ENCODE measurements around the gene UNC80.

UNC80 gene

GRCh38 chr2:209960676-209961630 lies 189.3 kb downstream of the UNC80 start:
- Histone ChIP-seq H3K9me3 (ENCODE audit: control insufficient read depth, insufficient read depth, low read length) (no peaks in the 10 kb centered on the region), H3K4me1 (ENCODE audit: control insufficient read depth, insufficient read depth, low read length) (peaks cover 2% of the 10 kb centered on the region; the same call in 1 of the 2 replicates), H3K4me3 (ENCODE audit: low read length) (no peak overlapping the region), H3K36me3 (ENCODE audit: control insufficient read depth, insufficient read depth, low read length) (no peaks in the 10 kb centered on the region), H3K27ac (ENCODE audit: low read length) (no peak overlapping the region), H3K27me3 (ENCODE audit: control insufficient read depth, insufficient read depth, low read length) (no peaks in the 10 kb centered on the region; the same call in 1 of the 2 replicates)
- peak; percentile 61 for DNase-seq (ENCODE audit: low read depth, low spot score)
- no CpG with 5 or more reads among the region's 4 CpGs for WGBS (ENCODE audit: insufficient coverage, insufficient read length)

- no peaks in the 10 kb centered on the region for H3K27me3 ChIP-seq (ENCODE audit: control insufficient read depth, insufficient read depth, low read length)
- H3K4me3 ChIP-seq (ENCODE audit: low read length) = no peak overlapping the region
- no peak overlapping the region for H3K27ac ChIP-seq (ENCODE audit: low read length)
- H3K4me1 ChIP-seq (ENCODE audit: control insufficient read depth, insufficient read depth, low read length) = peaks cover 2% of the 10 kb centered on the region; the same call in 1 of the 2 replicates
- WGBS (ENCODE audit: insufficient coverage, insufficient read length) = no CpG with 5 or more reads among the region's 2 CpGs
- H3K9me3 ChIP-seq (ENCODE audit: control insufficient read depth, insufficient read depth, low read length) = no peaks in the 10 kb centered on the region
- no peaks in the 10 kb centered on the region for H3K36me3 ChIP-seq (ENCODE audit: control insufficient read depth, insufficient read depth, low read length)
- no peak for DNase-seq (ENCODE audit: low read depth, low spot score)
Observed at GRCh38 chr2:209965723-209966122, 194.1 kb downstream of the UNC80 start.

- H3K27me3 ChIP-seq (ENCODE audit: control insufficient read depth, insufficient read depth, low read length) = no peaks in the 10 kb centered on the region
- DNase-seq (ENCODE audit: low read depth, low spot score) = no peak
- no peaks in the 10 kb centered on the region for H3K9me3 ChIP-seq (ENCODE audit: control insufficient read depth, insufficient read depth, low read length)
- H3K4me3 ChIP-seq (ENCODE audit: low read length) = no peak overlapping the region
- WGBS (ENCODE audit: insufficient coverage, insufficient read length) = no CpG with 5 or more reads among the region's 4 CpGs
- no peak overlapping the region for H3K27ac ChIP-seq (ENCODE audit: low read length)
- H3K36me3 ChIP-seq (ENCODE audit: control insufficient read depth, insufficient read depth, low read length) = no peaks in the 10 kb centered on the region
- H3K4me1 ChIP-seq (ENCODE audit: control insufficient read depth, insufficient read depth, low read length) = no peaks in the 10 kb centered on the region
Observed at GRCh38 chr2:209969692-209970091, 198.1 kb downstream of the UNC80 start.

GRCh38 chr2:209970271-209970670 lies 198.6 kb downstream of the UNC80 start:
- Histone ChIP-seq H3K36me3 (ENCODE audit: control insufficient read depth, insufficient read depth, low read length) (no peaks in the 10 kb centered on the region), H3K9me3 (ENCODE audit: control insufficient read depth, insufficient read depth, low read length) (no peaks in the 10 kb centered on the region), H3K27ac (ENCODE audit: low read length) (no peak overlapping the region), H3K27me3 (ENCODE audit: control insufficient read depth, insufficient read depth, low read length) (no peaks in the 10 kb centered on the region), H3K4me3 (ENCODE audit: low read length) (no peak overlapping the region), H3K4me1 (ENCODE audit: control insufficient read depth, insufficient read depth, low read length) (no peaks in the 10 kb centered on the region)
- no CpG with 5 or more reads among the region's 2 CpGs for WGBS (ENCODE audit: insufficient coverage, insufficient read length)
- no peak for DNase-seq (ENCODE audit: low read depth, low spot score)

- Histone ChIP-seq H3K27me3 (ENCODE audit: control insufficient read depth, insufficient read depth, low read length) (no peaks in the 10 kb centered on the region), H3K4me1 (ENCODE audit: control insufficient read depth, insufficient read depth, low read length) (no peaks in the 10 kb centered on the region), H3K27ac (ENCODE audit: low read length) (no peak overlapping the region), H3K9me3 (ENCODE audit: control insufficient read depth, insufficient read depth, low read length) (no peaks in the 10 kb centered on the region), H3K36me3 (ENCODE audit: control insufficient read depth, insufficient read depth, low read length) (no peaks in the 10 kb centered on the region), H3K4me3 (ENCODE audit: low read length) (no peak overlapping the region)
- no peak for DNase-seq (ENCODE audit: low read depth, low spot score)
- no CpG with 5 or more reads among the region's 4 CpGs for WGBS (ENCODE audit: insufficient coverage, insufficient read length)
Observed at GRCh38 chr2:209970711-209971110, 199.1 kb downstream of the UNC80 start.

GRCh38 chr2:209973328-209973727 lies 201.7 kb downstream of the UNC80 start:
- WGBS (ENCODE audit: insufficient coverage, insufficient read length) = no CpG with 5 or more reads among the region's 1 CpG
- no peaks in the 10 kb centered on the region for H3K27me3 ChIP-seq (ENCODE audit: control insufficient read depth, insufficient read depth, low read length)
- no peak for DNase-seq (ENCODE audit: low read depth, low spot score)

GRCh38 chr2:209974576-209974975 lies 202.9 kb downstream of the UNC80 start:
- Histone ChIP-seq H3K4me1 (ENCODE audit: control insufficient read depth, insufficient read depth, low read length) (no peaks in the 10 kb centered on the region), H3K27me3 (ENCODE audit: control insufficient read depth, insufficient read depth, low read length) (no peaks in the 10 kb centered on the region), H3K4me3 (ENCODE audit: low read length) (no peak overlapping the region), H3K36me3 (ENCODE audit: control insufficient read depth, insufficient read depth, low read length) (no peaks in the 10 kb centered on the region), H3K27ac (ENCODE audit: low read length) (no peak overlapping the region), H3K9me3 (ENCODE audit: control insufficient read depth, insufficient read depth, low read length) (no peaks in the 10 kb centered on the region)
- no peak for DNase-seq (ENCODE audit: low read depth, low spot score)
- WGBS (ENCODE audit: insufficient coverage, insufficient read length) = 100% methylated on average over 1 of the region's 1 CpG

More at GRCh38 chr2:209973328-209973727, 201.7 kb downstream of the UNC80 start:
- Histone ChIP-seq H3K36me3 (ENCODE audit: control insufficient read depth, insufficient read depth, low read length) (no peaks in the 10 kb centered on the region), H3K4me3 (ENCODE audit: low read length) (no peak overlapping the region), H3K4me1 (ENCODE audit: control insufficient read depth, insufficient read depth, low read length) (no peaks in the 10 kb centered on the region), H3K27ac (ENCODE audit: low read length) (no peak overlapping the region), H3K9me3 (ENCODE audit: control insufficient read depth, insufficient read depth, low read length) (no peaks in the 10 kb centered on the region)

- H3K4me3 ChIP-seq (ENCODE audit: low read length) = no peak overlapping the region
- H3K9me3 ChIP-seq (ENCODE audit: control insufficient read depth, insufficient read depth, low read length) = no peaks in the 10 kb centered on the region
- DNase-seq (ENCODE audit: low read depth, low spot score) = no peak
- WGBS (ENCODE audit: insufficient coverage, insufficient read length) = no CpG with 5 or more reads among the region's 9 CpGs
- no peaks in the 10 kb centered on the region for H3K27me3 ChIP-seq (ENCODE audit: control insufficient read depth, insufficient read depth, low read length)
- H3K36me3 ChIP-seq (ENCODE audit: control insufficient read depth, insufficient read depth, low read length) = no peaks in the 10 kb centered on the region
- H3K27ac ChIP-seq (ENCODE audit: low read length) = no peak overlapping the region
- no peaks in the 10 kb centered on the region for H3K4me1 ChIP-seq (ENCODE audit: control insufficient read depth, insufficient read depth, low read length)
Observed at GRCh38 chr2:209976698-209977385, 205.2 kb downstream of the UNC80 start.

- Histone ChIP-seq H3K4me3 (ENCODE audit: low read length) (no peak overlapping the region), H3K27me3 (ENCODE audit: control insufficient read depth, insufficient read depth, low read length) (no peaks in the 10 kb centered on the region), H3K27ac (ENCODE audit: low read length) (no peak overlapping the region), H3K9me3 (ENCODE audit: control insufficient read depth, insufficient read depth, low read length) (no peaks in the 10 kb centered on the region), H3K4me1 (ENCODE audit: control insufficient read depth, insufficient read depth, low read length) (no peaks in the 10 kb centered on the region), H3K36me3 (ENCODE audit: control insufficient read depth, insufficient read depth, low read length) (no peaks in the 10 kb centered on the region)
- no peak for DNase-seq (ENCODE audit: low read depth, low spot score)
- WGBS (ENCODE audit: insufficient coverage, insufficient read length) = no CpG with 5 or more reads among the region's 2 CpGs
Observed at GRCh38 chr2:209977386-209978239, 206.0 kb downstream of the UNC80 start.

- WGBS (ENCODE audit: insufficient coverage, insufficient read length) = no CpG with 5 or more reads among the region's 2 CpGs
Observed at GRCh38 chr2:209984291-209984690, 212.7 kb downstream of the UNC80 start.

More at GRCh38 chr2:209984291-209984690, 212.7 kb downstream of the UNC80 start:
- no peaks in the 10 kb centered on the region for H3K4me1 ChIP-seq (ENCODE audit: control insufficient read depth, insufficient read depth, low read length)
- no peak overlapping the region for H3K27ac ChIP-seq (ENCODE audit: low read length)
- DNase-seq (ENCODE audit: low read depth, low spot score) = no peak
- no peaks in the 10 kb centered on the region for H3K9me3 ChIP-seq (ENCODE audit: control insufficient read depth, insufficient read depth, low read length)
- no peak overlapping the region for H3K4me3 ChIP-seq (ENCODE audit: low read length)
- no peaks in the 10 kb centered on the region for H3K36me3 ChIP-seq (ENCODE audit: control insufficient read depth, insufficient read depth, low read length)
- H3K27me3 ChIP-seq (ENCODE audit: control insufficient read depth, insufficient read depth, low read length) = no peaks in the 10 kb centered on the region

Measured in iPS DF 6.9 (cell line).